Activated CD4-positive, alpha-beta memory T cell treated with anti-CD3 and anti-CD28 coated beads, Interleukin-2, amount 10 ng/mL, durations not matched to agents 7 days and 5 days (primary cell): ENCODE measurements around the gene SLC35F1. TPM values are rescaled to one million over a fixed set of nuclear protein-coding genes. Genes with fewer than 3 reads are reported as not detected.
"Not testable (repeated sequence)": the region's sequence is repeated elsewhere in the genome, so short reads cannot be mapped to it uniquely, and the experiment has no call there.

ENCODE experiments used
- CTCF ChIA-PET: fragments of 350-600 bp; sonication (Branson Sonifier 250); formaldehyde crosslinking; loops from one replicate; lab custom pipeline; 2021; ENCODE audit warnings: antibody characterized with exemption, inconsistent platforms; lab: Charles Lee
- POLR2A ChIA-PET: fragments of 350-600 bp; sonication (Branson Sonifier 250); formaldehyde crosslinking; loops from one replicate; lab custom pipeline; 2021; ENCODE audit warnings: antibody characterized with exemption; lab: Charles Lee
- DNase-seq: peaks from one replicate; pipeline ENCODE4 v3.0.0-alpha.2; 2020
- H3K27ac Mint-ChIP-seq: one replicate; pipeline ENCODE4 v1.8.0; 2021; ENCODE audit warnings: mild to moderate bottlenecking, mixed read lengths
- H3K27me3 Mint-ChIP-seq: one replicate; pipeline ENCODE4 v1.8.0; 2021; ENCODE audit warnings: mixed read lengths
- H3K36me3 Mint-ChIP-seq: one replicate; pipeline ENCODE4 v1.8.0; 2021; ENCODE audit warnings: low read depth, mixed read lengths
- H3K4me1 Mint-ChIP-seq: one replicate; pipeline ENCODE4 v1.8.0; 2021; ENCODE audit warnings: mixed read lengths
- H3K4me3 Mint-ChIP-seq: one replicate; pipeline ENCODE4 v1.8.0; 2021; ENCODE audit warnings: mild to moderate bottlenecking, mixed read lengths
- H3K9me3 Mint-ChIP-seq: one replicate; pipeline ENCODE4 v1.8.0; 2021; ENCODE audit warnings: mixed read lengths
- total RNA-seq, 2 experiments: library from RNA; stranded (reverse); gene quantifications; one replicate each; pipeline ENCODE4 v1.2.3, GENCODE V29; 2021

Gene SLC35F1
- total RNA-seq, 2 experiments from 2014 or later, result 0.05 TPM; not detected in 1

DNA sequence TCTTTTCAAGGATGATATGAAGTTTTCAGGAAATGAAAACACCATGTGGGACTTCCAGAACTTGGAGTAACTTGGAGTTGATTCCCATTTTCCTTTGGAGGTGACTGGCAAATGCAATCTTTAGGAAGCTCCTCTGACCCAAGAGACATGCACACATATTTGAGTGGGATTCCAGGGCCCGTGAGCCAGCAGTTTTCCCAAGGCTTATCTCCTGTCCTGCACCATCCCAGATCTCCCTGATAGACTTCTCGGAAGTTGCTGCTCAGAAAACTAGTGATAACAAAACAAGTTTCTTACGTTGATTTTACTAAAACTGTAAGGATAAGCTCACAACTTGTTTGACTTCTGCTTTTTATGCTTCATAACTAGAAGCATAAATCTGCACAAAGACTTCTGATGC, 25.6 kb downstream of the SLC35F1 start:
- ChIA-PET POLR2A (no interaction called here), CTCF (no interaction called here)
- Mint-ChIP-seq H3K4me3 (no peak overlapping the region), H3K9me3 (peaks cover 12% of the 10 kb centered on the region), H3K27me3 (peaks cover under 1% of the 10 kb centered on the region), H3K4me1 (no peaks in the 10 kb centered on the region), H3K27ac (no peak overlapping the region), H3K36me3 (no peaks in the 10 kb centered on the region)
- no peak for DNase-seq

DNA sequence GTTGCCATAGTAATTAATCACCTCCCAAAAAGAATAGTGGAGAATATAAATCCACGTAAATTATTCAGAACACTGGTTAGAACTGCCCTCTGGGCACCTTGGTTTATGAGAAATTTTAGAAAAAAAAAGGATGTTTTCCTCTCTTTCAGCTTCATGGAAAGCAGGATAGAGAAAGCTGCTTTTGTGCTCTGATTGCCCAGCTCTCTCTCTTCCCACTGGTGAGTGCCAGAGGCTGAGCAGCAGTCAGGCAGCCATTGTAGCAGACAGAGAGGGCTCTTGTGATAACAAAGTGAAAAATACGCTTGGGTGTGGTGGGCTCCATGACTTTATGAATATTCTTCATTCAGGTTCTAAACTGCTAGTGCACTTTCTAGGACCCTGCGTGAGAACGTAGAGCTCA, 26.4 kb downstream of the SLC35F1 start:
- POLR2A ChIA-PET, result no interaction called here
- CTCF ChIA-PET, result no interaction called here

DNA sequence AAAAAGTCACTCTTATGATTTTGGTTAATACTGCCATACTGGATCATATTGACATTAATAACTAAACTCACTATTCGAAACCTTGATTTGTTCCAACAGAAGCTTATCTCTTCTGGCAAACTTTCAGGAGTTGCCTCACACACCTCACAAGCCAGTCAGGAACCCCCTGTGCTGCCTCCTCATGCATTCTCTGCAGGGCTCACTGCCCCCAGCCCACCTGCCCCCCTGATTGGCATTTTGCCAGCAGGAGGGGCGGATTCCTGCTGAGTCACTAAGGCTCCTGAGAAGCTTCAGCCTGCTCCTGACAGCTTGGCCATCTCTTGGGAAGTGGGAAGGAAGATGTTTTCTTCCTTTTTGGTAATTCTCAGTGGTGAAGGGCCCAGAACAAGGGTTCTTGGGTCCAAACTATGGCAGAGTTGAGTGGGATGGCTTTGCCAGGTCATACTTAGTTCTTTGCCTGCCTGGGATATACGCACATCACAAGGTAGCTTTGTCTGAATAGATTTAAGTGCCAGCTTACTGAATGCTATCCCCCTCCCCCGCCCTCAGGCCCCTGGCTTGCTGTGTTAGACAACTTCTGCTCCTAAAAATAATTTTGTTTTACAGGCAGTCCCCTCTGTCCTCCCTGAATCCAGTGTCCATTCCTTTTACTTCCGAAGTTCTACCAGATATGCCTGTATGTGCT, 31.4 kb downstream of the SLC35F1 start:
- no peak overlapping the region for H3K27ac Mint-ChIP-seq
- peaks cover 4% of the 10 kb centered on the region for H3K27me3 Mint-ChIP-seq
- DNase-seq, result no peak
- H3K36me3 Mint-ChIP-seq, result no peaks in the 10 kb centered on the region
- POLR2A ChIA-PET, result no interaction called here
- no peaks in the 10 kb centered on the region for H3K4me1 Mint-ChIP-seq
- CTCF ChIA-PET, result no interaction called here
- no peak overlapping the region for H3K4me3 Mint-ChIP-seq
- no peaks in the 10 kb centered on the region for H3K9me3 Mint-ChIP-seq

More for the DNA sequence above, 26.4 kb downstream of the SLC35F1 start:
- Mint-ChIP-seq H3K4me3 (no peak overlapping the region), H3K36me3 (no peaks in the 10 kb centered on the region), H3K27me3 (peaks cover 2% of the 10 kb centered on the region), H3K9me3 (peaks cover 9% of the 10 kb centered on the region), H3K4me1 (no peaks in the 10 kb centered on the region), H3K27ac (no peak overlapping the region)
- no peak for DNase-seq

DNA sequence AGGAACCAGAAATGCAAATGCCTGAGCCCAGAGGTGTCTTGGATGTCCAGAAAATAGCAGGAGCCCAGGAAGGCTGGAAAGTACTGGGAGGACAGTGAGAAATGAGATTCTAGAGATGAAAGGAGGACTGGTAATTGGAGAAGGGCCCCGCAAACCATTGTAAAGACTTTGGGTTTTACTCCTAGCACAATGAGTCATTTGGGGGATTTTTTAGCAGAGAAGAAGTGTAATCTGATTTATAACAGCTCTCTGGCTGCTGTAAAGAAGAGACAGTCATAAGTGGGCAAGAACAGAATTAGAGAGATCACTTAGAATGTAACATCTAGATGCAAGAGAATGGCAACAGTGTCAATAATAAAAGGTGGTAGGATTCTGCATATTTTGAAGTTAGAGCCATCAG, 40.2 kb downstream of the SLC35F1 start:
- H3K36me3 Mint-ChIP-seq, result no peaks in the 10 kb centered on the region
- DNase-seq, result no peak
- H3K4me3 Mint-ChIP-seq, result no peak overlapping the region
- ChIA-PET CTCF (no interaction called here), POLR2A (no interaction called here)
- no peaks in the 10 kb centered on the region for H3K9me3 Mint-ChIP-seq
- H3K27me3 Mint-ChIP-seq, result peaks cover 2% of the 10 kb centered on the region
- H3K4me1 Mint-ChIP-seq, result no peaks in the 10 kb centered on the region
- H3K27ac Mint-ChIP-seq, result no peak overlapping the region

DNA sequence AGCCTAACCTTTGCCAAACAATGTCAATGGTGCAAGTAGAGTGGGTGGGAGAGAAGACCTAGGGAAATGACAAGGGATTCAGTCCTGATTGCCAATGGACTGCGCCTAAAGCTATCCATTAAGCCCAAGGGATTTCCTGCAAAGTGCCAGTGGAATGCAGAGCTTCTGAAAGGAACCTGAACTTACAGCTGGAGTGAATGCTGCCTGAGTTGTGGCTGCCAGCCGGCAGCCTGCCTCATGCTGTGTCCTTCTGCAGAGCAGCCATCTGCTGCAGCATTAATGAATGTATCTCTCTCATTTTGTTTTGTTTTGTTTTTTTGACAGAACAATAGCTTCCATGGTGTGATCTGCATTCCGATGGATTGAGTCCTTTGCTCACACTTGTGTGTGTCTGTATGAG, 44.7 kb downstream of the SLC35F1 start:
- H3K4me1 Mint-ChIP-seq, result no peaks in the 10 kb centered on the region
- no peaks in the 10 kb centered on the region for H3K36me3 Mint-ChIP-seq
- POLR2A ChIA-PET, result no interaction called here
- H3K9me3 Mint-ChIP-seq, result no peaks in the 10 kb centered on the region
- no peak overlapping the region for H3K4me3 Mint-ChIP-seq
- no peak overlapping the region for H3K27ac Mint-ChIP-seq
- H3K27me3 Mint-ChIP-seq, result peaks cover 2% of the 10 kb centered on the region
- CTCF ChIA-PET, result no interaction called here
- DNase-seq, result no peak

DNA sequence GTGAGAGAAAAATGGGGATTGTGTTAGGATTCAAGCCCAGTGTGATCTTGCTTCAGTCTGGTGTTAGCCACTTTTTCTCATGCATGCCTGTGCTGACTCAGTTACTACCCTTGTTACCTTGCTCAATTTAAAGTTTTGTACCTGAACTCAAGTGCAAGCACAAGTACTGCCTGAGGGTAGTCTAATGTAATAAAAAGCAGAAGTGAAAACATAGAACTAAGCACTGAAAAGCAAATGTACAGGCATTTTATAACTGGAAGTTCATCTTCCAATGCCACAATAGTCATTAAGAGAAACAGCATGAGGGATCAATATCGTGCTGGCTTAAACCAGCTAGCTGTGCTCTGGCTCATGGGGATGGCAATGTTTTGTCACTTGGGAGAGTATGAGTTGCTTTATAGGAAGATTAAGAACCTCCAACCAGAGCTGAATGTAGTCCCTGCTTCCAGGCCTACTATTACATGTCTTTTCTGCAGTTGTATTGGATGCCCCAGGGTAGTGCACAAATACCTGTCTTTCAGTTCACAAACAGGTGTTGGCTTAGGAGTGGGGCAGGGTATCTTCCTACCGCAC, 48.7 kb downstream of the SLC35F1 start:
- Mint-ChIP-seq H3K4me1 (no peaks in the 10 kb centered on the region), H3K9me3 (no peaks in the 10 kb centered on the region), H3K27ac (no peak overlapping the region), H3K27me3 (peaks cover 2% of the 10 kb centered on the region), H3K36me3 (no peaks in the 10 kb centered on the region), H3K4me3 (no peak overlapping the region)
- DNase-seq, result no peak
- POLR2A ChIA-PET, result no interaction called here
- CTCF ChIA-PET, result no interaction called here

DNA sequence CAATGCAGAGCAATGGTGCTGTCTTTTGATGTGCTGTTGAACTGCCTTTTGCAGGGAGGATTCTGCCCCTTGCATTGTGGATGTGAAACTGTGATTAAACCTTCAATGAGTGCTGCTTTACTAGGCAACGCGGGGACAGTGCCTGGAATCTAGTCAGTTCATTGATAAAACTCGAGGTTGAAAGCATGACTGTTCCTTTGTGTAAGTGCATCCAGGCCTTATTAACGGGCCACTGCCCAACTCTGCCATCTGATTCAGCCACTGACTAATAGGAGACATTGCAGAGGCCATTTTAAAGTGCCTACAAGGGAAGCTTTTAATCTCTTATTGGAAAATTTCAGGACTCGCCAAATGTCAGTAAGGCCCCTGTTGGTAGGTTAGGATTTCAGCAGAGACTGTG, 49.3 kb downstream of the SLC35F1 start:
- Mint-ChIP-seq H3K4me3 (no peak overlapping the region), H3K27ac (no peak overlapping the region), H3K4me1 (no peaks in the 10 kb centered on the region), H3K36me3 (no peaks in the 10 kb centered on the region), H3K27me3 (peaks cover 2% of the 10 kb centered on the region), H3K9me3 (no peaks in the 10 kb centered on the region)
- ChIA-PET POLR2A (no interaction called here), CTCF (no interaction called here)
- no peak for DNase-seq

DNA sequence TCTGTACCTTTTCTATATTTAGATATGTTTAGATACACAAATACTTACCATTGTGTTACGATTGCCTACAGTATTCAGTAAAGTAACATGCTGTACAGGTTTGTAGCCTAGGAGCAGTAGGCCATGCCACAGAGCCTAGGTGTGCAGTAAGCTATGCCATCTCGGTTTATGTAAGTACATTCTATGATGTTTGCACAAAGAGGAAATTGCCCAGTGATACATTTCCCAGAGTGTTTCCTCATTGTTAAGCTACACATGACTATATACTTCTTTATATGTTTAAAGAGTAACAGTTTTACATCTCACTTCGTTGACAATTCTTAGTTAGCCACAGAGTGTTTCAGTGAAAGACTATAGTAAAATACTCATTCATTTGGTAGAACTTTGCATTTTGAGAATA, 51.5 kb downstream of the SLC35F1 start:
- H3K9me3 Mint-ChIP-seq, result no peaks in the 10 kb centered on the region
- ChIA-PET POLR2A (no interaction called here), CTCF (interaction anchor here (0.6 to 1.4 kb wide), 2 partner anchors 9 to 599 kb away, joined by 3 read pairs; no protein-coding TSS in a partner anchor)

DNA sequence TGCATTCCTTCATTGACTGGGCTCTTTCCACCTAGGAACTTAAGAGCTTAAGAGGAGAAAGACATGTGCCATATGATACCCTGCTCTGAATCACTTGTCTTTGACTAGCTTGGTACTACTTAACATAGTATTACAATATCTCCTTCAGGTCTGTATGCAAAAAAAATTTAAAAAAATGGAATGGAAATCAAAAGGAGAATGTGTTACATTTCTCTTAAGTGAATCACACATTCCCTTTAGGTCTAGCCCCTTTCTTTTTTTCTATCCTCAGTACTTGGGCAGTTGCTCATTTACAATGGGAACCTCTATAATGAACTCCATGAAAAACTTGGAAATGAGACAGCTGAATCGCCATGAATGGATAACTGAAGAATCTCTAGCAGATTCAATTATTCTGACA, 53.8 kb downstream of the SLC35F1 start:
- CTCF ChIA-PET, result no interaction called here
- Mint-ChIP-seq H3K27ac (no peak overlapping the region), H3K9me3 (peaks cover 7% of the 10 kb centered on the region), H3K4me1 (no peaks in the 10 kb centered on the region), H3K4me3 (no peak overlapping the region), H3K27me3 (no peaks in the 10 kb centered on the region), H3K36me3 (no peaks in the 10 kb centered on the region)
- no peak for DNase-seq
- POLR2A ChIA-PET, result no interaction called here

More for the DNA sequence above, 51.5 kb downstream of the SLC35F1 start:
- Mint-ChIP-seq H3K4me3 (no peak overlapping the region), H3K4me1 (no peaks in the 10 kb centered on the region), H3K27me3 (no peaks in the 10 kb centered on the region), H3K36me3 (no peaks in the 10 kb centered on the region), H3K27ac (no peak overlapping the region)
- no peak for DNase-seq

DNA sequence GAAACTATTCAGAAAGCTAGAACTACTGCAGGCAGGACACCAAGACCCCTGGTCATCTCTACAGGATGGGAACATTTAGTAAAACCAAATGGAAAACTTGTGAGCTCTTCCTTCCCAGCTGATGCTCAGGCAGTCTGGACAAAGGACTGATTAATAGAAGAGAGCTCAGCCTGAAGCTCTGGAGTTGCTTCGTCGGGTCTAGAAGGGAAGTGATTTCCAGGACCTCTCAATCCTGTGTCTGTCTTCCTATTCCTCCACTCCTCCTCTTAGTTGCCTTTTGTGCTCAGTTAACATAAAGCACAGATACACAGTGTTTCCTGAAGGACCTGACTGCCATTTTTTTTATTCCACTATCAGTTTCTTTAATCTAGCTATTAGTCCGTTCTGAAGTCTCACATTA, 54.2 kb downstream of the SLC35F1 start:
- Mint-ChIP-seq H3K4me3 (no peak overlapping the region), H3K36me3 (no peaks in the 10 kb centered on the region), H3K4me1 (no peaks in the 10 kb centered on the region), H3K27ac (no peak overlapping the region), H3K27me3 (no peaks in the 10 kb centered on the region), H3K9me3 (peaks cover 7% of the 10 kb centered on the region)
- DNase-seq, result no peak
- ChIA-PET CTCF (no interaction called here), POLR2A (no interaction called here)

DNA sequence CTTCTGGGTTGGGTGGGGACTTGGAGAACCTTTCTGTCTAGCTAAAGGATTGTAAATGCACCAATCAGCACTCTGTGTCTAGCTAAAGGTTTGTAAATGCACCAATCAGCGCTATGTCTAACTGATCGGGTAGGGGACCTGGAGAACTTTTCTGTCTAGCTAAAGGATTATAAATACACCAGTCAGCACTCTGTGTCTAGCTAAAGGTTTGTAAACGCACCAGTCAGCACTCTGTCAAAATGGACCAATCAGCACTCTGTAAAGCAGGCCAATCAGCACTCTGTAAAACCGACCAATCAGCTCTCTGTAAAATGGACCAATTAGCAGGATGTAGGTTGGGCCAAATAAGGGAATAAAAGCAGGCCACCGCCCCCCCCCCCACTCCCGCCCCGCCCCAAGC, 58.7 kb downstream of the SLC35F1 start:
- H3K4me3 Mint-ChIP-seq, H3K27me3 Mint-ChIP-seq, H3K36me3 Mint-ChIP-seq, H3K4me1 Mint-ChIP-seq, DNase-seq, H3K27ac Mint-ChIP-seq, POLR2A ChIA-PET: not testable (repeated sequence)
- peaks cover 11% of the 10 kb centered on the region for H3K9me3 Mint-ChIP-seq
- CTCF ChIA-PET, result interaction anchor here (1.3 kb wide), 1 partner anchor 10 kb away, joined by 3 read pairs; no protein-coding TSS in a partner anchor

DNA sequence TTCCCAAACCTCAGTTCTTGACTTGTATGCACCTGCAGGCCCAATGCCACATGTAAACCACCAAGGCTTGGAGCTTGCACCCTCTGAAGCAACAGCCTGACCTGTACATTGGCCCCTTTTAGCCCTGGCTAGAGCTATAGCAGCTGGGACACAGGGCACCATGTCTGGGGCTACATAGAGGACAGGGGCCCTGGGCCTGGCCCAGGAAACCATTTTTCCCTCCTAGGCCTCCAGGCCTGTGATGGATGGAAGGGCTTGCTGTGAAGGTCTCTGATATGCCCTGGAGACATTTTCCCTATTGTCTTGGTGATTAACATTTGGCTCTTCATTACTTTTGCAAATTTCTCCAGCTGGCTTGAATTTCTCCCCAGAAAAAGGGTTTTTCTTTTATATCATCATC, 64.6 kb downstream of the SLC35F1 start:
- H3K27me3 Mint-ChIP-seq, result no peaks in the 10 kb centered on the region
- POLR2A ChIA-PET, result no interaction called here
- H3K4me1 Mint-ChIP-seq, result no peaks in the 10 kb centered on the region
- no peaks in the 10 kb centered on the region for H3K36me3 Mint-ChIP-seq
- no peak for DNase-seq
- no peak overlapping the region for H3K27ac Mint-ChIP-seq
- CTCF ChIA-PET, result no interaction called here
- peaks cover 10% of the 10 kb centered on the region for H3K9me3 Mint-ChIP-seq
- no peak overlapping the region for H3K4me3 Mint-ChIP-seq

DNA sequence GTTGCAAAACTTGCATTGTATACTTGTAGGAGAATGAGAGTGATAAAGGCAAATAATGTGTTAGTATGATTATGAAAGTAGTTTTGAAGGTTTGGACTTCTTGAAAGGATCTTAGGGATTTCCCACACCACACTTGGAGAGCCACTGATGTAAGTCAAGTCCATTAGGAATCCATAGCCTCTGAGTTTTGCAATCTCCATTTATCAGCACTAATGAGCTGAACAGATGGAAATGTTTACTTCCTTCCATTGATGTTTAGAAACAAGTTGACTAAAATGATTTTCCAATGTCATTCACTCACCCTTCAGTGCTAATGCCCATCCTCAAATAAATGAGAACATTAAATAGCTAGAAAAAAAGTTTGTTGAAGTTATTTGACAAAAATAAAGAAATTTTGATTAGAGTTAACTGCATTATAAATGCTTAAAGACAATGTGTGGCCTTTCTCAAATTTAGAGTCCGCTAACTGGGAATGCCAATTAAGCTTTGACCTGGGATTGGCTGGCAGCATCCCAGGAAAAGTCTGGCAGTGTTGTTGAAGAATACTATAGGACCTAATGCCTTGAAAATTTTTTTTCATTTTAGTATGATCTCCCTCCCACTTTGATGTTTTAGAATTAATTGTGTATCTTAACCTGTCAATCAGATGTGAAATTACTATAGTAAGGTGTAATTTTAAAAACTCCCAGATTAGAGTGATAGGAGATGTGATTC, 68.0 kb downstream of the SLC35F1 start:
- no peaks in the 10 kb centered on the region for H3K4me1 Mint-ChIP-seq
- H3K36me3 Mint-ChIP-seq, result no peaks in the 10 kb centered on the region
- POLR2A ChIA-PET, result no interaction called here
- no peak overlapping the region for H3K4me3 Mint-ChIP-seq
- H3K27me3 Mint-ChIP-seq, result peaks cover 7% of the 10 kb centered on the region
- CTCF ChIA-PET, result interaction anchor here (2.0 kb wide), 1 partner anchor 10 kb away, joined by 15 read pairs; no protein-coding TSS in a partner anchor
- no peak overlapping the region for H3K27ac Mint-ChIP-seq
- no peak for DNase-seq
- H3K9me3 Mint-ChIP-seq, result peaks cover 9% of the 10 kb centered on the region
